Stomach (tissue), 9 donors: ENCODE data around the gene ATP2B3. TPM values are rescaled to one million over a fixed set of nuclear protein-coding genes. Genes with fewer than 3 reads are reported as not detected.
A peak's percentile ranks its signal among the peaks of the same experiment; 100 is the strongest.

Experiments used
- DNase-seq, 2 donors: peaks; one replicate each; pipeline versions ENCODE4 v3.0.0 to v3.0.0-alpha.2; 2013 to 2019
- H3K27ac ChIP-seq, 5 donors: fragments of 200-600 bp in 4 of 5; sonication (generic) in 4 of 5; one replicate each; pipeline ENCODE4 v1.5.1; 2013 to 2019; ENCODE audit warnings: mild to moderate bottlenecking in 1 of 5, moderate library complexity in 1 of 5
- H3K27me3 ChIP-seq, 3 donors: fragments of 200-600 bp; sonication (generic); one replicate each; pipeline ENCODE4 v1.5.1; 2017 to 2019; ENCODE audit warnings: mixed run types in 1 of 3
- H3K36me3 ChIP-seq, 4 donors: fragments of 200-600 bp; sonication (generic); 1 replicate in 3 of 4; 2 replicates in 1 of 4; pipeline ENCODE4 v1.5.1; 2016 to 2019
- H3K4me1 ChIP-seq, 4 donors: fragments of 200-600 bp; sonication (generic); one replicate each; pipeline ENCODE4 v1.5.1; 2016 to 2019
- H3K4me3 ChIP-seq, 4 donors: fragments of 200-600 bp; sonication (generic) in 3 of 4; one replicate each; pipeline ENCODE4 v1.5.1; 2016 to 2019; ENCODE audit warnings: mild to moderate bottlenecking in 1 of 4
- H3K9me3 ChIP-seq, 4 donors: fragments of 200-600 bp; sonication (generic); one replicate each; pipeline ENCODE4 v1.5.1; 2016 to 2019
- EP300 ChIP-seq: sonication (generic); formaldehyde crosslinking; IDR thresholded peaks from one replicate; pipeline ENCODE4 v1.6.1; 2017; ENCODE audit warnings: antibody characterized with exemption
- POLR2A ChIP-seq, 4 donors: fragments of 450-650 bp; IDR thresholded peaks; one replicate each; pipeline ENCODE4 v1.6.1; 2016; ENCODE audit warnings: antibody characterized with exemption in 4 of 4, control low read depth in 2 of 4, mild to moderate bottlenecking in 1 of 4, moderate library complexity in 1 of 4
- POLR2AphosphoS5 ChIP-seq, 3 donors: sonication (generic); formaldehyde crosslinking; IDR thresholded peaks; one replicate each; pipeline ENCODE4 v1.6.1; 2016; ENCODE audit warnings: antibody characterized with exemption in 3 of 3
- WGBS, 5 donors: extraction: QIAGEN DNeasy Blood & Tissue Kit in 3 of 5; methylation state at CpG; one replicate each; pipeline versions ENCODE4 v1.1.5 to v1.1.7; 2013 to 2018; 5-methylcytosine and 5-hydroxymethylcytosine counted together
- intact Hi-C: fragments of 100-400 bp; cut with DNase I; formaldehyde crosslinking; loops from one replicate; pipeline ENCODE4 v1.15.1; 2023; ENCODE audit warnings: low total_unique reads
- polyA plus RNA-seq, 3 donors: library from polyadenylated mRNA; stranded (reverse); fragments of 200-250 nt; gene quantifications; one replicate each; pipeline ENCODE4 v1.2.3, GENCODE V29; 2013
- total RNA-seq, 5 donors: library from RNA; depleted of rRNA; stranded (reverse); fragments of >200 nt; gene quantifications; one replicate each; pipeline versions ENCODE4 v1.1.0 to v1.2.3, GENCODE V29; 2014 to 2016
- TF ChIP-seq, protein P1 (sequence below), 7 experiments: fragments of 450-650 bp in 4 of 7; fragments of 200-600 bp in 3 of 7; sonication (generic) in 3 of 7; IDR thresholded peaks; one replicate each; pipeline ENCODE4 v1.5.1; 2016 to 2019; ENCODE audit warnings: antibody characterized with exemption in 7 of 7, control low read depth in 2 of 7, mild to moderate bottlenecking in 1 of 7
- donor health status: healthy with polysubstance abuse.
- donor health status: Bipolar disorder and iron deficiency.
- donor health status: healthy.

The ATP2B3 gene
- total and polyA plus RNA-seq, 8 donors: 0.03 to 0.55 TPM; not detected in 6

DNA sequence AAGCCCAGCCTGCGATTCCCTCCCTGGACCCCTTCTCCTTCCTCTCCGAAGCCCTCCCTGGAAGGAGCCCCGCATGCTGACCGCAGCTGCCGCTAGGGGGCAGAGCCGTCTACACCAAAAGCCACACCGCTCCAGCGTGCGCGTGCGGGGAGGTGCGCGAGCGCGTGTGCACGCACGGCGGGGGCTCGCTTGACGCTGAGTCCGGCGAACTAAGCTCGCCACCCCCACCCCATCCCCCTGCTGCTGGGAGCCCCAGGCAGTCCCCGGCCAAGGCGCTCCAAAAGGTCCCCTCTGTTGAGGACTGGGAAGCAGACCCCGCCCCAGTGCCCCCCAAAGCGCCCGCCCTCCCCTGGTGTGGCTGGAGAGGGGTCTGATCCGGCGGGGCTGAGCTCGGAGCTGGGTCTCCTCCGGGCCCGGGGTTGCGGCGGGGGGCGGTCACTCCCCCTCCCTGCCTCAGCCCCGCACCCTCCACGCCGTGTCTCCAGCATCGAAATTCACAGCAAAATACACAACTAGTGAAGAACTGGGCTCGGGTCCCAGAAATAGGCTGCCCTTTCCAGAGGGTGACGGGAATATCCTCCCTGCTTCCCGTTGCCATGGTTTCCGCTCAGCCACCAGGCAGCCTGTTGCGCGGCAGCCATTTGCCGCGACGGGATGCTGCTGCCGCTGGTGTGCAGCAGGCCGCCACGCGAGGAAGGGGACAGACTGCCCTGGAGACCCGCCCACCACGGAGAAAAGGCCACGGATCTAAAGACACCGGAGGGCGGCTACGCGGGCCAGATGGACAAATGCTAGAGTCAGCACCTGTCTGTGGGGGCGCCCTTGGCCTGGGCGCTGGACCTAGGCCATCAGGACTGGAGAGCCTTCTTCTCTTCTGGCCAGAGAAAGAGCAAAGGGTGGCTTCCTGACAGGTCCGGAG lies 92.7 kb downstream of the ATP2B3 start:
- TF ChIP-seq EP300: no peak
- TF ChIP-seq POLR2A (IDR thresholded peaks at IDR 0.05): no peak
- no peak for TF ChIP-seq POLR2AphosphoS5 (IDR thresholded peaks at IDR 0.05)
- TF ChIP-seq, protein P1, sequence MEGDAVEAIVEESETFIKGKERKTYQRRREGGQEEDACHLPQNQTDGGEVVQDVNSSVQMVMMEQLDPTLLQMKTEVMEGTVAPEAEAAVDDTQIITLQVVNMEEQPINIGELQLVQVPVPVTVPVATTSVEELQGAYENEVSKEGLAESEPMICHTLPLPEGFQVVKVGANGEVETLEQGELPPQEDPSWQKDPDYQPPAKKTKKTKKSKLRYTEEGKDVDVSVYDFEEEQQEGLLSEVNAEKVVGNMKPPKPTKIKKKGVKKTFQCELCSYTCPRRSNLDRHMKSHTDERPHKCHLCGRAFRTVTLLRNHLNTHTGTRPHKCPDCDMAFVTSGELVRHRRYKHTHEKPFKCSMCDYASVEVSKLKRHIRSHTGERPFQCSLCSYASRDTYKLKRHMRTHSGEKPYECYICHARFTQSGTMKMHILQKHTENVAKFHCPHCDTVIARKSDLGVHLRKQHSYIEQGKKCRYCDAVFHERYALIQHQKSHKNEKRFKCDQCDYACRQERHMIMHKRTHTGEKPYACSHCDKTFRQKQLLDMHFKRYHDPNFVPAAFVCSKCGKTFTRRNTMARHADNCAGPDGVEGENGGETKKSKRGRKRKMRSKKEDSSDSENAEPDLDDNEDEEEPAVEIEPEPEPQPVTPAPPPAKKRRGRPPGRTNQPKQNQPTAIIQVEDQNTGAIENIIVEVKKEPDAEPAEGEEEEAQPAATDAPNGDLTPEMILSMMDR (IDR thresholded peaks at IDR 0.05): peak in 5 of 7 experiments; percentile 40 to 74 (median 60)
- H3K4me1 ChIP-seq: peaks cover 0 to 13% (median 9%) of the 10 kb centered on the region in 4 donors
- H3K27me3 ChIP-seq: peaks cover 0 to 42% (median 5%) of the 10 kb centered on the region in 3 donors
- peak; percentile 69 to 91 for DNase-seq
- peaks cover 0 to 13% (median 4%) of the 10 kb centered on the region in 4 donors for H3K9me3 ChIP-seq
- no peaks in the 10 kb centered on the region for H3K36me3 ChIP-seq
- peak overlapping the region in 2 of 5 donors; percentile 17 to 49 for H3K27ac ChIP-seq
- intact Hi-C loops: no loop called here
- WGBS, 5 donors: 5 to 28% (median 17%) methylated on average over 27 to 63 of the region's 63 CpGs; no CpG with 5 or more reads in 1 of the 5 donors
- H3K4me3 ChIP-seq: peak overlapping the region; percentile 37 to 53 (median 42)

DNA sequence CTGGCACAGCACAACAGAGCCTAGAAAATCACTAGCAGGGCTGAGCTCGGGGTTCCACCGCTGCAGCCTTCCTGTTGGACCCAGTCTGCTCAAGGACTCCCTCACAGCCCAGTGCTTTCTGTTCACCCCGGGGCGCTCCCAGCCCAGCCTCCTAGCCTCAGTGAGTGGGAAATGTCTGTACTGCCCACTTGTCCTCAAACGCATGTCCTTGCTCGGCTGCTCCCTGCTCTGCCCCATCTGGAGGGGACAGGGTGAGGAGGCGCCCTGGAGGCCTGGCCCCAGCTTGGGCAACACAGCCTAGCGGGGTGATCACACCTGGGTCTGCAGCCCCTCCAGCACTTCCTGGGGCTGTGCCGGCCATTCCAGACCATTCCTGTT lies 93.4 kb downstream of the ATP2B3 start:
- 74 to 89% (median 85%) methylated on average over 3 to 9 of the region's 9 CpGs for WGBS, 5 donors
- Histone ChIP-seq H3K9me3 (peaks cover 0 to 13% (median 4%) of the 10 kb centered on the region in 4 donors), H3K4me3 (peak overlapping the region in 2 of 4 donors; percentile 45 to 53), H3K4me1 (peaks cover 0 to 13% (median 9%) of the 10 kb centered on the region in 4 donors), H3K27ac (peak overlapping the region in 1 of 5 donors; percentile 17), H3K36me3 (no peaks in the 10 kb centered on the region), H3K27me3 (peaks cover 0 to 42% (median 5%) of the 10 kb centered on the region in 3 donors)
- TF ChIP-seq EP300 (no peak), POLR2AphosphoS5 (IDR thresholded peaks at IDR 0.05) (no peak), POLR2A (IDR thresholded peaks at IDR 0.05) (no peak)
- TF ChIP-seq, protein P1 (IDR thresholded peaks at IDR 0.05): no peak
- intact Hi-C loops: no loop called here
- DNase-seq: no peak

DNA sequence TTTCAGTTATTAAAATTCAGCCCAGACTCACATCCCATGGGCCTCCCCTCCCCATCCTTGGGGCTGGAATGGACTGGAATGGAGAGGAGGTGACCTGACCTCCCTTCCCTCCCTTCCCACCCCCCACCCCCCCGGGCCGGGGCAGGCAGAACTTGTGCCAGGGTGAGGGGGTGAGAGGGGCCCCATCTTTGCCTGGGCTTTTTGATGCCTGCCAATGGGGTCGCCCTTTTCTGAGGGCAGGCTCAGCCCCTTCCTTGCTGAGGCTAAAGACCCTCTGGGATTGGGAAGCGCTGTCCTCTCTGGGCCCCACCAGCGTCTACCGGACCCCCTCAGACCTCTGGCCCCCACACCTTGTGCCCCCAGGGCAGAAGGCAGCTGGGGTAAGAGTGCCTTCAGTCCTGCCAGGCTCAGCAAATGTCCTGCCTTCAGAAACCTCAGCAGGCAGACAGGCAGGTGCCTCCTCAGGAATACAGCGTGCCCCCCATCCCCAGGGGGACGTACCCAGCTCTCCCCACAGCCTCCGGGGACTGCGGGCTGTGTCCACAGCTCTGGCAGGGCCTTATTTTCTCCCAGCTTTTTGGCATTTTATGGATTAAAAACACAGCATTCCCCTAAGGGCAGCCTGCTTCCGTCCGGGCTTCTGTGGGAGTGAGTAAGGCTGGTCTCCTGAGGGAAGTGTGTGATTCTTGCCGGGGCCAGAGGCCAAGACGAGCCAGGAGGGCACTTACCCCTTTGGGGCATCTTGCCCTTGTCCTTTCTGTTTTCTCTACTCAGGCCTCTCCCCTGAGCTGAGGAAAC lies 94.1 kb downstream of the ATP2B3 start:
- Histone ChIP-seq H3K36me3 (no peaks in the 10 kb centered on the region), H3K27ac (no peak overlapping the region), H3K4me3 (no peak overlapping the region), H3K9me3 (peaks cover 0 to 13% (median 4%) of the 10 kb centered on the region in 4 donors), H3K4me1 (peaks cover 0 to 13% (median 9%) of the 10 kb centered on the region in 4 donors), H3K27me3 (peaks cover 0 to 42% (median 5%) of the 10 kb centered on the region in 3 donors)
- DNase-seq: no peak
- 63 to 74% (median 71%) methylated on average over 8 to 14 of the region's 14 CpGs for WGBS, 5 donors
- TF ChIP-seq POLR2A (IDR thresholded peaks at IDR 0.05): no peak
- TF ChIP-seq POLR2AphosphoS5 (IDR thresholded peaks at IDR 0.05): no peak
- intact Hi-C loops: no loop called here

DNA sequence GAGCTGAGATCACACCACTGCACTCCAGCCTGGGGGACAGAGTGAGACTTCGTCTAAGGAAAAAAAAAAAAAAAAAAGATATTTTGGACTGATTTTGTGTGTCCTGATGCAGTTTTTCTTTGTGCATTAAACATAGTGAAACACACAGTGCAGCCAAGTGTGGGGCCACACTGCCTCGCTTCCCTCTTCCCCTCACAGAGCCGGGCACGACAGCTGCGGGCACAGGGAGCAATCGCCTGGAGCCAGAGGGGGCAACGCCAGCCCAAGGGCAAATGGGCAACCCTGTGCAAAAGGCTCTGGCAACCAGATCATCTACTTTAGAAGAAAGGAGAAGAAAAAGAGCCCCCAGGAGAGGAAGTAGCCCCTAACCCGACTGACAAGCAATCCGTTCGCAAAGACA lies 95.0 kb downstream of the ATP2B3 start:
- Histone ChIP-seq H3K9me3 (peaks cover 0 to 13% (median 4%) of the 10 kb centered on the region in 4 donors), H3K27ac (no peak overlapping the region), H3K36me3 (no peaks in the 10 kb centered on the region), H3K27me3 (peaks cover 0 to 45% (median 10%) of the 10 kb centered on the region in 3 donors), H3K4me3 (no peak overlapping the region), H3K4me1 (peaks cover 0 to 13% (median 9%) of the 10 kb centered on the region in 4 donors)
- intact Hi-C loops: no loop called here
- WGBS, 5 donors: 80 to 89% (median 82%) methylated on average over 6 to 10 of the region's 10 CpGs
- no peak for DNase-seq
- TF ChIP-seq POLR2AphosphoS5 (IDR thresholded peaks at IDR 0.05): no peak
- TF ChIP-seq POLR2A (IDR thresholded peaks at IDR 0.05): no peak

DNA sequence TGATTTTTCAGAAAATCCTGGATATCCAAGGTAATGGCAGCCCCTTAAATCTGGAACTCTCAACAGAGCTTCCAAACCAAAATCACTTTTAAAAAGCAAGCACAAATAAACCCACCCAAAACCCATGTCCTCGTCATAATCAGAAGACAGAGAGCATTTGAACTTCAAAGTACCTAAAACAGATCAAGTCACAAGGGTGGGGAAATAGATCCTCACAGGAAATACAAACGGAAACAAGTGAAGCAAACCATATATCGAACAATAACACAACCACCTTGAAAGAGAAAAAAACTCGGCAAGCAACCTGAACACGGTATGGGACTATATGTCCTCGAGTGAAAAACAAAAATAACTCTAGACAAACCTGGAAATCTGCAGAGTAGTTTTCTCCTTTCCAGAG lies 97.4 kb downstream of the ATP2B3 start:
- Histone ChIP-seq H3K27me3 (peaks cover 0 to 49% (median 10%) of the 10 kb centered on the region in 3 donors), H3K36me3 (no peaks in the 10 kb centered on the region), H3K9me3 (peaks cover 0 to 13% (median 4%) of the 10 kb centered on the region in 4 donors), H3K4me1 (peaks cover 0 to 11% (median 7%) of the 10 kb centered on the region in 4 donors), H3K4me3 (no peak overlapping the region), H3K27ac (no peak overlapping the region)
- DNase-seq: no peak
- intact Hi-C loops: no loop called here
- no peak for TF ChIP-seq EP300
- TF ChIP-seq POLR2A (IDR thresholded peaks at IDR 0.05): no peak
- TF ChIP-seq, protein P1 (IDR thresholded peaks at IDR 0.05): no peak
- TF ChIP-seq POLR2AphosphoS5 (IDR thresholded peaks at IDR 0.05): no peak
- 69 to 77% (median 70%) methylated on average over 6 of the region's 6 CpGs for WGBS, 5 donors
